ENCODE measurements around the gene PDE3A. TPM values are rescaled to one million over a fixed set of nuclear protein-coding genes. Genes with fewer than 3 reads are reported as not detected.

PDE3A gene
- polyA plus RNA-seq, 1 of the 3 experiments (the other 2 are of a cell fraction), result 0.67 TPM

- TF ChIP-seq CTCF (IDR thresholded peaks at IDR 0.05), result no peak
- no peak for TF ChIP-seq USF2 (IDR thresholded peaks at IDR 0.05; ENCODE audit: borderline replicate concordance, low read depth, low read length)
- TF ChIP-seq NRF1 (IDR thresholded peaks at IDR 0.05; ENCODE audit: low read depth, low read length), result no peak
- TF ChIP-seq TAF1 (IDR thresholded peaks at IDR 0.05; ENCODE audit: borderline replicate concordance, low read depth, low read length), result no peak
- TF ChIP-seq ZBTB33 (IDR thresholded peaks at IDR 0.05; ENCODE audit: borderline replicate concordance, low read depth), result no peak
- TF ChIP-seq GABPA (IDR thresholded peaks at IDR 0.05; ENCODE audit: low read depth), result no peak
These were observed 288.3 kb downstream of the PDE3A start (continued) for GRCh38 chr12:20656600-20656999.

- H3K9ac ChIP-seq, result no peak overlapping the region
- no peaks in the 10 kb centered on the region for H4K20me1 ChIP-seq (ENCODE audit: insufficient read depth)
- no peaks in the 10 kb centered on the region for H3K79me2 ChIP-seq (ENCODE audit: insufficient read depth)
- TF ChIP-seq YY1 (IDR thresholded peaks at IDR 0.05; ENCODE audit: low read depth), result no peak
- no peak for TF ChIP-seq TAF1 (IDR thresholded peaks at IDR 0.05; ENCODE audit: borderline replicate concordance, low read depth, low read length)
- no peak for TF ChIP-seq FOXJ3 (CRISPR knock-in tag; IDR thresholded peaks at IDR 0.05)
- TF ChIP-seq MXI1 (IDR thresholded peaks at IDR 0.05; ENCODE audit: low read depth, low read length), result no peak
- no peak for TF ChIP-seq IRF3 (IDR thresholded peaks at IDR 0.05; ENCODE audit: low read depth, low read length)
- no peak for TF ChIP-seq SIN3A (IDR thresholded peaks at IDR 0.05; ENCODE audit: borderline replicate concordance, low read depth, low read length)
- no peak for TF ChIP-seq FOXM1 (IDR thresholded peaks at IDR 0.05; ENCODE audit: low read depth)
- no peak for TF ChIP-seq NRF1 (IDR thresholded peaks at IDR 0.05; ENCODE audit: low read depth, low read length)
- TF ChIP-seq CHD2 (IDR thresholded peaks at IDR 0.05; ENCODE audit: low read length, partially characterized antibody), result no peak
- TF ChIP-seq RXRA (IDR thresholded peaks at IDR 0.05; ENCODE audit: borderline replicate concordance, low read depth), result no peak
- TF ChIP-seq ELF1 (IDR thresholded peaks at IDR 0.05), result no peak
- no peak for TF ChIP-seq EP300 (IDR thresholded peaks at IDR 0.05; ENCODE audit: borderline replicate concordance in 1 of 2, low read depth in 1 of 2, low read length in 1 of 2)
- TF ChIP-seq GATA2 (CRISPR knock-in tag; IDR thresholded peaks at IDR 0.05), result no peak
- no peak overlapping the region for H2AFZ ChIP-seq (ENCODE audit: low read depth)
- H3K27me3 ChIP-seq (ENCODE audit: insufficient read depth), result no peaks in the 10 kb centered on the region
- peaks cover 14% of the 10 kb centered on the region for H3K9me3 ChIP-seq
- no peak overlapping the region for H3K4me3 ChIP-seq (ENCODE audit: low read depth in 2 of 2, low read length in 1 of 2)
- H3K9me2 ChIP-seq, result no peaks in the 10 kb centered on the region
- H3K27ac ChIP-seq (ENCODE audit: low read depth in 2 of 2, low read length in 1 of 2), result no peak overlapping the region
- no peak for DNase-seq
- H3K36me3 ChIP-seq (replicated peaks in 1 of 2; ENCODE audit: control insufficient read depth in 1 of 2, insufficient read depth in 2 of 2, low read length in 1 of 2), result peaks cover 4 to 57% of the 10 kb centered on the region in 2 experiments
- no peak overlapping the region for H3K4me2 ChIP-seq
- no peaks in the 10 kb centered on the region for H3F3A ChIP-seq (replicated peaks; ENCODE audit: insufficient read depth)
- 72% methylated on average over 2 of the region's 2 CpGs for WGBS (ENCODE audit: low lambda C conversion rate)
- no peaks in the 10 kb centered on the region; a peak in 1 of 4 replicates for H3K4me1 ChIP-seq (ENCODE audit: control insufficient read depth in 1 of 2, insufficient read depth in 2 of 2, low read depth in 1 of 2, low read length in 1 of 2)
- ChIA-PET CTCF (interaction anchor here (0.7 to 1.8 kb wide), 2 partner anchors 12 to 1518 kb away, joined by 3 to 6 read pairs; no protein-coding TSS in a partner anchor), POLR2A (no interaction called here)
These were observed 289.2 kb downstream of the PDE3A start for GRCh38 chr12:20657496-20657895.

Measured in SK-N-SH (cell line).